Testis (tissue), 5 donors: ENCODE data around the gene NPAP1. TPM values are rescaled to one million over a fixed set of nuclear protein-coding genes. Genes with fewer than 3 reads are reported as not detected.
"Not testable (repeated sequence)": the region's sequence is repeated elsewhere in the genome, so short reads cannot be mapped to it uniquely, and the experiment has no call there.

Source experiments
- DNase-seq: peaks from one replicate; pipeline ENCODE4 v3.0.0-alpha.2; 2019
- H3K27ac ChIP-seq, 2 donors: fragments of 200-600 bp; sonication (generic); one replicate each; pipeline ENCODE4 v1.5.1; 2019
- H3K27me3 ChIP-seq: fragments of 200-600 bp; sonication (generic); one replicate; pipeline ENCODE4 v1.5.1; 2019
- H3K36me3 ChIP-seq: fragments of 200-600 bp; sonication (generic); one replicate; pipeline ENCODE4 v1.5.1; 2017; ENCODE audit warnings: low read depth; ENCODE audit errors: missing control alignments
- H3K4me1 ChIP-seq: fragments of 200-600 bp; sonication (generic); one replicate; pipeline ENCODE4 v1.5.1; 2019
- H3K4me3 ChIP-seq, 2 donors: fragments of 200-600 bp; sonication (generic); one replicate each; pipeline ENCODE4 v1.5.1; 2017 to 2019
- H3K9me3 ChIP-seq: fragments of 200-600 bp; sonication (generic); one replicate; pipeline ENCODE4 v1.5.1; 2017
- CTCF ChIP-seq, 3 experiments: fragments of 450-650 bp in 2 of 3; fragments of 200-600 bp in 1 of 3; sonication (generic) in 1 of 3; IDR thresholded peaks; one replicate each; pipeline ENCODE4 v1.5.1; 2016 to 2019; ENCODE audit warnings: antibody characterized with exemption in 3 of 3, mild to moderate bottlenecking in 2 of 3, moderate library complexity in 1 of 3
- POLR2A ChIP-seq: fragments of 450-650 bp; IDR thresholded peaks from one replicate; pipeline ENCODE4 v1.6.1; 2017; ENCODE audit warnings: antibody characterized with exemption, mild to moderate bottlenecking, moderate library complexity
- WGBS, 2 donors: methylation state at CpG; one replicate each; pipeline ENCODE4 v1.1.5; 2018; 5-methylcytosine and 5-hydroxymethylcytosine counted together
- intact Hi-C: fragments of 100-400 bp; cut with DNase I; formaldehyde crosslinking; loops from one replicate; pipeline ENCODE4 v1.15.1; 2023; ENCODE audit warnings: low total_unique reads
- long read RNA-seq, 2 donors: transcript quantifications; one replicate each; lab custom pipeline, GENCODE V29; 2026
- polyA plus RNA-seq: library from polyadenylated mRNA; stranded (reverse); fragments of 350-450 nt; fragmentation: Illumina TruSeq; extraction: RNeasy Lipid Tissue Mini Kit (QIAGEN cat#74804); gene quantifications from one replicate; pipeline ENCODE4 v1.2.3, GENCODE V29; 2014; ENCODE audit warnings: low read depth, low replicate concordance; ENCODE audit not compliant: insufficient read depth
- total RNA-seq, 2 donors: library from RNA; depleted of rRNA; stranded (reverse); fragments of >200 nt; gene quantifications; one replicate each; pipeline ENCODE4 v1.2.3, GENCODE V29; 2016

Gene NPAP1
- total RNA-seq (10 to 100 TPM in 1 of 2 donors, 1 to 10 TPM in 1; 8.6 to 14.6 TPM), polyA plus RNA-seq (5.3 TPM)
- long read RNA-seq, donor 1: 0 reads
- long read RNA-seq, donor 2: 0 reads

GRCh38 chr15:24675332-24676144, at the start of gene NPAP1:
NPAP1 (plus strand) TSS chr15:24675775; CDS start chr15:24675868, 93 bp downstream.
- no peak for TF ChIP-seq POLR2A
- no peak for TF ChIP-seq CTCF (IDR thresholded peaks at IDR 0.05)
- no peaks in the 10 kb centered on the region for H3K36me3 ChIP-seq
- 47 to 76% methylated on average over 30 to 60 of the region's 62 CpGs for WGBS, 2 donors

GRCh38 chr15:24627443-24627842, 48.1 kb upstream of the NPAP1 start:
- no peak for TF ChIP-seq POLR2A
- no peak for TF ChIP-seq CTCF (IDR thresholded peaks at IDR 0.05)
- no peak overlapping the region for H3K27ac ChIP-seq
- no peak overlapping the region for H3K4me3 ChIP-seq
- DNase-seq: no peak
- H3K27me3 ChIP-seq: no peaks in the 10 kb centered on the region
- H3K36me3 ChIP-seq: no peaks in the 10 kb centered on the region
- intact Hi-C loops: no loop called here
- 58 to 83% methylated on average over 2 to 3 of the region's 3 CpGs for WGBS, 2 donors
- H3K9me3 ChIP-seq: no peaks in the 10 kb centered on the region
- H3K4me1 ChIP-seq: no peaks in the 10 kb centered on the region

More at GRCh38 chr15:24675332-24676144, at the start of gene NPAP1:
- intact Hi-C loops: no loop called here
- Histone ChIP-seq H3K27me3 (no peaks in the 10 kb centered on the region), H3K4me3 (peak within 1 kb of the TSS; percentile 47 to 56), H3K4me1 (no peaks in the 10 kb centered on the region), H3K27ac (peak within 1 kb of the TSS in 1 of 2 donors; percentile 45), H3K9me3 (no peaks in the 10 kb centered on the region)
- DNase-seq: peak; percentile 46

GRCh38 chr15:24633082-24633481, 42.5 kb upstream of the NPAP1 start:
- Histone ChIP-seq H3K4me1 (no peaks in the 10 kb centered on the region), H3K27ac (no peak overlapping the region), H3K27me3 (no peaks in the 10 kb centered on the region), H3K36me3 (no peaks in the 10 kb centered on the region), H3K9me3 (no peaks in the 10 kb centered on the region), H3K4me3 (no peak overlapping the region)
- 87 to 95% methylated on average over 4 of the region's 4 CpGs for WGBS, 2 donors
- DNase-seq: no peak
- no peak for TF ChIP-seq POLR2A
- TF ChIP-seq CTCF (IDR thresholded peaks at IDR 0.05): no peak
- intact Hi-C loops: no loop called here

- H3K4me3 ChIP-seq, intact Hi-C loops, H3K27ac ChIP-seq, H3K27me3 ChIP-seq, DNase-seq, H3K9me3 ChIP-seq, H3K36me3 ChIP-seq, H3K4me1 ChIP-seq: not testable (repeated sequence)
- WGBS, 2 donors: 88 to 97% methylated on average over 3 to 11 of the region's 11 CpGs
Measured at GRCh38 chr15:24639412-24639811, 36.2 kb upstream of the NPAP1 start.

- no peaks in the 10 kb centered on the region for H3K4me1 ChIP-seq
- TF ChIP-seq CTCF (IDR thresholded peaks at IDR 0.05): no peak
- TF ChIP-seq POLR2A: no peak
- intact Hi-C loops: no loop called here
- no peak overlapping the region for H3K27ac ChIP-seq
- no peaks in the 10 kb centered on the region for H3K27me3 ChIP-seq
- no peaks in the 10 kb centered on the region for H3K9me3 ChIP-seq
- 80 to 82% methylated on average over 3 of the region's 3 CpGs for WGBS, 2 donors
- H3K36me3 ChIP-seq: no peaks in the 10 kb centered on the region
- no peak for DNase-seq
- H3K4me3 ChIP-seq: no peak overlapping the region
Measured at GRCh38 chr15:24645627-24646026, 29.9 kb upstream of the NPAP1 start.
